PC-3 (cell line): ENCODE measurements around the gene PTPRS. TPM values are rescaled to one million over a fixed set of nuclear protein-coding genes. Genes with fewer than 3 reads are reported as not detected.

Experiments used
- ATAC-seq: fragments of 200-7000 bp; cut with Tn5 transposase; 2 replicates; pipeline ENCODE4 v1.9.1; 2020; ENCODE audit warnings: mild to moderate bottlenecking, moderate library complexity
- BruUV-seq: library from RNA; stranded (reverse); fragments of 400-500 nt; replicated peaks from 2 replicates; lab custom pipeline; 2021; lab: Mats Ljungman, UMichigan
- CTCF ChIA-PET: fragments of 300-600 bp; sonication (Branson Sonifier 250); formaldehyde crosslinking; loops from one replicate; lab custom pipeline; 2022; ENCODE audit warnings: antibody characterized with exemption; lab: Charles Lee
- POLR2A ChIA-PET: fragments of 300-600 bp; sonication (Branson Sonifier 250); formaldehyde crosslinking; loops from one replicate; lab custom pipeline; 2022; ENCODE audit warnings: antibody characterized with exemption; ENCODE audit not compliant: unreplicated experiment; lab: Charles Lee
- DNase-seq: peaks from one replicate; pipeline ENCODE4 v3.0.0-alpha.2; 2015
- H2AFZ ChIP-seq: fragments of 300-600 bp; sonication (generic); 2 replicates; pipeline ENCODE4 v1.6.0; 2016; ENCODE audit warnings: antibody characterized with exemption, low read length
- H3F3A ChIP-seq: fragments of 300-600 bp; sonication (generic); one replicate; pipeline ENCODE4 v1.6.0; 2017; ENCODE audit warnings: antibody characterized with exemption, low read length, control low read depth, mild to moderate bottlenecking; ENCODE audit not compliant: unreplicated experiment
- H3K27ac ChIP-seq: fragments of 300-600 bp; sonication (generic); 2 replicates; pipeline ENCODE4 v1.5.1; 2016; ENCODE audit warnings: mild to moderate bottlenecking, low read length
- H3K27me3 ChIP-seq: fragments of 300-600 bp; sonication (generic); 2 replicates; pipeline ENCODE4 v1.6.1; 2016; ENCODE audit warnings: low read length, mixed read lengths
- H3K36me3 ChIP-seq: fragments of 300-600 bp; sonication (generic); 2 replicates; pipeline ENCODE4 v1.6.1; 2016; ENCODE audit warnings: low read depth, mixed run types, low read length, mixed read lengths
- H3K4me1 ChIP-seq: fragments of 300-600 bp; sonication (generic); 2 replicates; pipeline ENCODE4 v1.5.1; 2016; ENCODE audit warnings: low read length; ENCODE audit not compliant: insufficient read depth
- H3K4me2 ChIP-seq: fragments of 300-600 bp; sonication (generic); 2 replicates; pipeline ENCODE4 v1.6.0; 2016; ENCODE audit warnings: low read length
- H3K4me3 ChIP-seq: fragments of 300-600 bp; sonication (generic); 2 replicates; pipeline ENCODE4 v1.5.1; 2016; ENCODE audit warnings: mild to moderate bottlenecking, low read length, mixed read lengths
- H3K79me2 ChIP-seq: fragments of 300-600 bp; sonication (generic); 2 replicates; pipeline ENCODE4 v1.6.1; 2017; ENCODE audit warnings: low read length, mixed read lengths
- H3K9ac ChIP-seq: fragments of 300-600 bp; sonication (generic); 2 replicates; pipeline ENCODE4 v1.6.0; 2016; ENCODE audit warnings: mild to moderate bottlenecking, low read length
- H3K9me2 ChIP-seq: fragments of 300-600 bp; sonication (generic); replicated peaks from 2 replicates; pipeline ENCODE4 v1.6.1; 2016; ENCODE audit warnings: mixed run types, low read length, mixed read lengths
- H3K9me3 ChIP-seq: fragments of 300-600 bp; sonication (generic); 2 replicates; pipeline ENCODE4 v1.6.1; 2016; ENCODE audit warnings: low read length, mixed read lengths
- H4K20me1 ChIP-seq: fragments of 300-600 bp; sonication (generic); 2 replicates; pipeline ENCODE4 v1.6.1; 2016; ENCODE audit warnings: low read length, mixed read lengths
- CTCF ChIP-seq: fragments of 300-600 bp; sonication (generic); conservative IDR thresholded peaks from 2 replicates; pipeline ENCODE4 v1.5.1; 2017; ENCODE audit warnings: antibody characterized with exemption, low read depth, mild to moderate bottlenecking, low read length
- EZH2 ChIP-seq: fragments of 300-600 bp; sonication (generic); IDR thresholded peaks from one replicate; pipeline ENCODE4 v1.6.1; 2017; ENCODE audit warnings: antibody characterized with exemption, mild to moderate bottlenecking, low read length; ENCODE audit not compliant: unreplicated experiment
- EZH2phosphoT487 ChIP-seq: fragments of 300-600 bp; sonication (generic); IDR thresholded peaks from 2 replicates; pipeline ENCODE4 v1.6.1; 2018; ENCODE audit warnings: mild to moderate bottlenecking, antibody characterized with exemption, low read length, borderline replicate concordance
- intact Hi-C: fragments of 100-400 bp; cut with micrococcal nuclease; formaldehyde crosslinking; loops from 2 replicates; pipeline ENCODE4 v1.9.0; 2023
- total RNA-seq: library from RNA; depleted of rRNA; stranded (reverse); fragments of >200 nt; gene quantifications from 2 replicates; pipeline ENCODE4 v1.2.3, GENCODE V29; 2014

Gene PTPRS
- total RNA-seq, 1 experiment from 2014 or later: 106 TPM

- ATAC-seq (no peak), DNase-seq (no peak)
- Histone ChIP-seq H2AFZ (no peak overlapping the region), H3K4me3 (no peak overlapping the region), H3K4me2 (no peak overlapping the region), H3F3A (no peaks in the 10 kb centered on the region), H3K9ac (no peak overlapping the region), H3K36me3 (no peaks in the 10 kb centered on the region), H3K9me3 (no peaks in the 10 kb centered on the region), H3K27me3 (peaks cover 6% of the 10 kb centered on the region; the same call in 1 of the 2 replicates), H3K79me2 (no peaks in the 10 kb centered on the region), H4K20me1 (no peaks in the 10 kb centered on the region), H3K27ac (no peak overlapping the region), H3K4me1 (peaks cover 10% of the 10 kb centered on the region), H3K9me2 (no peaks in the 10 kb centered on the region)
- TF ChIP-seq EZH2phosphoT487 (no peak), EZH2 (no peak), CTCF (no peak)
- CTCF ChIA-PET: no interaction called here
- POLR2A ChIA-PET: no interaction called here
- intact Hi-C loops: no loop called here
- BruUV-seq: no TSS peak
These were observed 16.3 kb upstream of the PTPRS start for GRCh38 chr19:5356918-5357317.

- Histone ChIP-seq H2AFZ (no peak overlapping the region), H3K9me2 (no peaks in the 10 kb centered on the region), H3K36me3 (no peaks in the 10 kb centered on the region), H3K4me2 (no peak overlapping the region), H3K9ac (no peak overlapping the region), H4K20me1 (no peaks in the 10 kb centered on the region), H3K4me1 (peaks cover 10% of the 10 kb centered on the region), H3K27me3 (peaks cover 6% of the 10 kb centered on the region; the same call in 1 of the 2 replicates), H3F3A (no peaks in the 10 kb centered on the region), H3K4me3 (no peak overlapping the region), H3K79me2 (no peaks in the 10 kb centered on the region), H3K9me3 (no peaks in the 10 kb centered on the region), H3K27ac (no peak overlapping the region)
- DNase-seq: no peak
- ChIA-PET CTCF (no interaction called here), POLR2A (no interaction called here)
- BruUV-seq: no TSS peak
- ATAC-seq: no peak
- intact Hi-C loops: no loop called here
- no peak for TF ChIP-seq EZH2phosphoT487
- TF ChIP-seq CTCF: no peak
- TF ChIP-seq EZH2: no peak
These were observed 15.8 kb upstream of the PTPRS start for GRCh38 chr19:5356428-5356827.

GRCh38 chr19:5355693-5356092, 15.1 kb upstream of the PTPRS start:
- no peak overlapping the region for H3K4me3 ChIP-seq
- H3K36me3 ChIP-seq: no peaks in the 10 kb centered on the region
- H3K4me2 ChIP-seq: no peak overlapping the region
- DNase-seq (no peak), ATAC-seq (no peak)
- ChIA-PET POLR2A (no interaction called here), CTCF (no interaction called here)
- intact Hi-C loops: no loop called here
- no peaks in the 10 kb centered on the region for H3K79me2 ChIP-seq
- no peaks in the 10 kb centered on the region for H3F3A ChIP-seq
- no peak overlapping the region for H2AFZ ChIP-seq
- no peak overlapping the region for H3K27ac ChIP-seq
- no peaks in the 10 kb centered on the region for H3K9me3 ChIP-seq
- no peak overlapping the region for H3K9ac ChIP-seq
- no peaks in the 10 kb centered on the region for H3K9me2 ChIP-seq
- BruUV-seq: no TSS peak
- peaks cover 7% of the 10 kb centered on the region for H3K4me1 ChIP-seq
- no peak for TF ChIP-seq CTCF
- TF ChIP-seq EZH2phosphoT487: no peak
- TF ChIP-seq EZH2: no peak
- H4K20me1 ChIP-seq: no peaks in the 10 kb centered on the region
- peaks cover 6% of the 10 kb centered on the region; the same call in 1 of the 2 replicates for H3K27me3 ChIP-seq
